Measurements from ENCODE around the gene GPR161. TPM values are rescaled to one million over a fixed set of nuclear protein-coding genes. Genes with fewer than 3 reads are reported as not detected.

Gene GPR161
- total and polyA plus RNA-seq, 9 of the 15 experiments (the other 6 are each of a cell fraction or from before 2014, with no cell fraction given): 0.15 to 2.4 (median 0.76) TPM

- ATAC-seq (peak; percentile 82), FAIRE-seq (peak; percentile 87), DNase-seq (ENCODE audit: extremely low read depth in 1 of 4, low spot score in 3 of 4) (peak in 2 of 4 experiments; percentile 42 to 55)
- no peaks in the 10 kb centered on the region for H3K27me3 ChIP-seq (ENCODE audit: control insufficient read depth in 2 of 2, insufficient read depth in 2 of 2, low read length in 2 of 2)
- intact Hi-C loops (cut with micrococcal nuclease) (no loop called here), in situ Hi-C loops (cut with MboI) (no loop called here)
- H3K4me2 ChIP-seq (ENCODE audit: insufficient read depth, low read length): no peak overlapping the region; the same call in 1 of the 2 replicates
- H3K4me3 ChIP-seq: no peak overlapping the region
- H3K79me2 ChIP-seq (ENCODE audit: control insufficient read depth, insufficient read depth, low read length): no peaks in the 10 kb centered on the region
- CTCF ChIA-PET (ENCODE audit: low intra/inter-chr PET ratio): interaction anchor here (0.6 to 0.8 kb wide), 2 partner anchors 23 to 151 kb away, joined by 3 read pairs; no protein-coding TSS in a partner anchor
- H3K4me1 ChIP-seq (replicated peaks in 1 of 2; ENCODE audit: control insufficient read depth in 2 of 2, insufficient read depth in 2 of 2, low read length in 2 of 2): peaks cover 0 to 4% of the 10 kb centered on the region in 2 experiments; a peak in 1 of 5 replicates
- TF ChIP-seq ZNF57 (CRISPR knock-in tag; IDR thresholded peaks at IDR 0.05): no peak
- TF ChIP-seq TCF3 (CRISPR knock-in tag; IDR thresholded peaks at IDR 0.05): no peak
- TF ChIP-seq ASH1L (IDR thresholded peaks at IDR 0.05; ENCODE audit: borderline replicate concordance, low read depth, partially characterized antibody): no peak
- no peak for TF ChIP-seq ZNF398 (CRISPR knock-in tag; IDR thresholded peaks at IDR 0.05)
- no peak for TF ChIP-seq ZNF23 (CRISPR knock-in tag; IDR thresholded peaks at IDR 0.05)
- TF ChIP-seq ERF (CRISPR knock-in tag; IDR thresholded peaks at IDR 0.05): no peak
- TF ChIP-seq CTCF (IDR thresholded peaks at IDR 0.05 in 2 of 3, conservative IDR thresholded peaks at IDR 0.05 in 1 of 3; ENCODE audit: insufficient read depth in 2 of 3, low read depth in 1 of 3, low read length in 3 of 3): peak in 2 of 3 experiments; percentile 22 to 25; a peak in 1 of 6 replicates
- TF ChIP-seq MTF1 (CRISPR knock-in tag; IDR thresholded peaks at IDR 0.05; ENCODE audit: borderline replicate concordance): no peak
- no peak for TF ChIP-seq DMBX1 (CRISPR knock-in tag; IDR thresholded peaks at IDR 0.05; ENCODE audit: borderline replicate concordance)
- peak; percentile 73 for TF ChIP-seq HMBOX1 (IDR thresholded peaks at IDR 0.05)
- no peak for TF ChIP-seq TAF9B (IDR thresholded peaks at IDR 0.05; ENCODE audit: partially characterized antibody)
- no peaks in the 10 kb centered on the region for H3K36me3 ChIP-seq (ENCODE audit: control insufficient read depth, insufficient read depth, low read length)
- H2AFZ ChIP-seq (ENCODE audit: low read depth, low read length): 0 out of 2 replicates have a peak overlapping the region, but pooled peaks have one; percentile 3
- H4K20me1 ChIP-seq (replicated peaks; ENCODE audit: control insufficient read depth, insufficient read depth, low read length): no peaks in the 10 kb centered on the region
- 21% methylated on average over 7 of the region's 7 CpGs for WGBS (ENCODE audit: insufficient coverage, low coverage, missing lambda C conversion rate)
- POLR2A ChIA-PET: interaction anchor here (0.6 to 1.0 kb wide), 3 partner anchors 10 to 227 kb away, joined by 3 read pairs; no protein-coding TSS in a partner anchor
- no peak overlapping the region for H3K27ac ChIP-seq (ENCODE audit: extremely low read depth, low read depth, low read length)
- no peak overlapping the region for H3K9ac ChIP-seq (ENCODE audit: insufficient read depth in 1 of 2, low read depth in 2 of 2, low read length in 2 of 2)
- no peaks in the 10 kb centered on the region for H3K9me1 ChIP-seq (ENCODE audit: control insufficient read depth, insufficient read depth, low read length)
- BruUV-seq (replicated peaks): no TSS peak
- H3K9me3 ChIP-seq (replicated peaks; ENCODE audit: control insufficient read depth, insufficient read depth, low read depth, low read length): no peaks in the 10 kb centered on the region
Measured at GRCh38 chr1:168110896-168111545, 25.7 kb downstream of the GPR161 start.

Data from K562 (cell line).